Vagina (tissue), 2 donors: Measurements from ENCODE around the gene GLB1L2.

Source experiments
- CTCF ChIP-seq, 3 experiments: fragments of 450-650 bp in 2 of 3; fragments of 200-600 bp in 1 of 3; sonication (generic) in 1 of 3; IDR thresholded peaks; one replicate each; pipeline ENCODE4 v1.5.1; 2017 to 2019; ENCODE audit warnings: antibody characterized with exemption in 3 of 3, mild to moderate bottlenecking in 2 of 3, moderate library complexity in 2 of 3
- POLR2A ChIP-seq, 2 donors: fragments of 450-650 bp; IDR thresholded peaks; one replicate each; pipeline ENCODE4 v1.6.1; 2017; ENCODE audit warnings: antibody characterized with exemption in 2 of 2, mild to moderate bottlenecking in 2 of 2, moderate library complexity in 2 of 2
- POLR2AphosphoS5 ChIP-seq, 2 donors: sonication (generic); formaldehyde crosslinking; IDR thresholded peaks; one replicate each; pipeline ENCODE4 v1.9.0; 2017; ENCODE audit warnings: antibody characterized with exemption in 2 of 2, mild to moderate bottlenecking in 2 of 2, low read depth in 1 of 2; ENCODE audit not compliant: insufficient read depth in 1 of 2

GRCh38 chr11:134349109-134349801, 17.5 kb downstream of the GLB1L2 start:
- TF ChIP-seq POLR2AphosphoS5 (IDR thresholded peaks at IDR 0.05; ENCODE audit: insufficient read depth in 1 of 2, low read depth in 1 of 2): no peak
- TF ChIP-seq CTCF (IDR thresholded peaks at IDR 0.05): no peak
- no peak for TF ChIP-seq POLR2A (IDR thresholded peaks at IDR 0.05)
